ENCODE results near the gene ITGAV.
A peak's percentile ranks its signal among the peaks of the same experiment; 100 is the strongest.

The ITGAV gene

DNA sequence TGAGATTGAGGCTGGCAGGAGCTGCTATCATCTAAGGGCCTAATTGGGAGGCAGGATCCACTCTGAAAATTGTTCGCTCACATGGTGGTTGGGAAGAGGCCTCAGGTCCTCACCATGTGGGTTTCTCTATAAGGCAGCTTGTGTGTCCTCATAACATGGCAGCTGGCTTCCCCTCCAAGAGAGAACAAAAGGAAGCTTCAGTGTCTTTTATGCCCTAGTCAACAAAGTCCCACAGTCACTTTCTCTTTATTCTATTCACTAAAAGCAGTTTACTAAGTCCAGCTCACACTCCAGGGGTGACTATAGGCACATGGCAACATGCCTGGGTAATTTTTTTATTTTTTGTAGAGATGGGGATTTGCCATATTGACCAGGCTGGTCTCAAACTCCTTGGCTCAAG, 5.8 kb upstream of the ITGAV start:
- H3K27me3 Mint-ChIP-seq, result peaks cover 13% of the 10 kb centered on the region
- ATAC-seq (replicated peaks; ENCODE audit: extremely low read depth, poor library complexity, severe bottlenecking), result no peak
- DNase-seq (ENCODE audit: low spot score in 2 of 2), result no peak
- peaks cover 4% of the 10 kb centered on the region for H3K4me1 Mint-ChIP-seq
- no peak overlapping the region for H3K27ac Mint-ChIP-seq (ENCODE audit: low read depth)
- H3K9me3 Mint-ChIP-seq, result no peaks in the 10 kb centered on the region
- no peak overlapping the region for H3K4me3 Mint-ChIP-seq
- no peaks in the 10 kb centered on the region for H3K36me3 Mint-ChIP-seq (ENCODE audit: insufficient read depth)

DNA sequence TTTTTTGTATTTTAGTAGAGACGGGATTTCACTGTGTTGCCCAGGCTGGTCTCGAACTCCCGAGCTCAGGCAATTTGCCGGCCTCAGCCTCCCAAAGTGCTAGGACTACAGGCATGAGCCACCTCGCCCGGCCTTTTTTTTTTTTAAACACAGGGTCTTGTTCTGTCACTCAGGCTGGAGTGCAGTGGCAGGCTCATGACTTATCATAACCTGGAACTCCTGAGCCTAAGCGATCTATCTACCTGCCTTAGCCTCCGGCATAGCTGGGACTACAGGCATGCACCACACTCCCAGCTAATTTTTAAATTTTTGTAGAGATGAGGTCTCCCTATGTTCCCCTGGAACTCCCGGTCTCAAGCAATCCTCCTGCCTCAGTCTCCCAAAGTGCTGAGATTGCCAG, 1.4 kb upstream of the ITGAV start:
- Mint-ChIP-seq H3K4me1 (peaks cover 19% of the 10 kb centered on the region), H3K36me3 (ENCODE audit: insufficient read depth) (peaks cover 10% of the 10 kb centered on the region), H3K27ac (ENCODE audit: low read depth) (no peak overlapping the region), H3K9me3 (no peaks in the 10 kb centered on the region), H3K27me3 (peaks cover 13% of the 10 kb centered on the region), H3K4me3 (no peak overlapping the region)
- DNase-seq (ENCODE audit: low spot score in 2 of 2) (no peak), ATAC-seq (replicated peaks; ENCODE audit: extremely low read depth, poor library complexity, severe bottlenecking) (no peak)

DNA sequence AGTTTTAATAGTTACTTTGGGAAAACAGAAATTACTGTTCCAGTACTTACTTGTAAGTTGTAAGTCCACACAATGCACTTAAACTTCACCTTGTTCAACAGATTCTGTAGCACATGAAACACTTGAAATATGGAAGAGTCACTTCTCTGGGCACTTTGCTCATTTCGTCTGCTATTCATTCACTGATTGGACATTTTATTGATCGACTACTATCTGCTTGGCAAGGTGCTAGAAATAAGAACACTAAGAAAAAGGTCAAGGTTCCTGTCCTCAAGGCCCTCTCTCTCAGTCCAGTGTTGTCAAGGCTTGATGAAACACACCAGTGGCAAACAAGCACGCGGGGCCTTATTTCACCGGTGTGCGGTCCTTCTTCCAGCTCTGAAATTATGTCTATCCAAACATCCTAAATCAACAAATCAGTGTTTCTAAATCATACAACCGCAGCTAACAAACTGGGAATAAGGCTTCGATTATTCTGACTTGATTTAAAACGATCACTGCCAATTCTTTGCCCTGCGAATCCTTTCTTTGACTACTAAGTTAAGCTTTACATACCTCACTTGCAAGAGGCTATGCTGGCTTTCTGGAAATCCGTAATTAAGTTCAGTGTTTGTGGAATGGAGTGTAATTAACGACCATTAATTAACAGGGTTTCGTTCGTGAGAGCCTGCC, 780 bp upstream of the ITGAV start:
- Mint-ChIP-seq H3K27me3 (peaks cover 13% of the 10 kb centered on the region), H3K4me1 (peaks cover 21% of the 10 kb centered on the region), H3K4me3 (peak overlapping the region; percentile 82), H3K9me3 (no peaks in the 10 kb centered on the region), H3K27ac (ENCODE audit: low read depth) (peak overlapping the region; percentile 78), H3K36me3 (ENCODE audit: insufficient read depth) (peaks cover 10% of the 10 kb centered on the region)
- DNase-seq (ENCODE audit: low spot score in 2 of 2), result no peak
- no peak for ATAC-seq (replicated peaks; ENCODE audit: extremely low read depth, poor library complexity, severe bottlenecking)

DNA sequence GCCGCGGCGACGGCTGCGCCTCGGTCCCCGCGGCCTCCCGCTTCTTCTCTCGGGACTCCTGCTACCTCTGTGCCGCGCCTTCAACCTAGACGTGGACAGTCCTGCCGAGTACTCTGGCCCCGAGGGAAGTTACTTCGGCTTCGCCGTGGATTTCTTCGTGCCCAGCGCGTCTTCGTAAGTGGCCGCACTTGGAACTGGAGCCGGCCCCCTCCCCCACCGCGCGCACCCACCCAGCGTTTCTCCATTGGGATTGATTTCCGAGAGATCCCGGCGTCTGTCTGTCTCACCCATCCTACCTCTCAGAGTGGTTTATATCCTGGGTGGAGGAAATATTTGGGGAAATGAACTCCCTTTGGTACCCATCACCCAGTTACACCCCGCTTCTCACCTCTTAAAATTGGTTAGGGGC, 498 bp downstream of the ITGAV start:
- ATAC-seq (replicated peaks; ENCODE audit: extremely low read depth, poor library complexity, severe bottlenecking) (no peak), DNase-seq (ENCODE audit: low spot score in 2 of 2) (no peak)
- H3K4me3 Mint-ChIP-seq, result peak overlapping the region; percentile 82
- H3K27ac Mint-ChIP-seq (ENCODE audit: low read depth), result peak overlapping the region; percentile 78
- H3K4me1 Mint-ChIP-seq, result peaks cover 29% of the 10 kb centered on the region
- peaks cover 8% of the 10 kb centered on the region for H3K27me3 Mint-ChIP-seq
- no peaks in the 10 kb centered on the region for H3K9me3 Mint-ChIP-seq
- H3K36me3 Mint-ChIP-seq (ENCODE audit: insufficient read depth), result peaks cover 10% of the 10 kb centered on the region

DNA sequence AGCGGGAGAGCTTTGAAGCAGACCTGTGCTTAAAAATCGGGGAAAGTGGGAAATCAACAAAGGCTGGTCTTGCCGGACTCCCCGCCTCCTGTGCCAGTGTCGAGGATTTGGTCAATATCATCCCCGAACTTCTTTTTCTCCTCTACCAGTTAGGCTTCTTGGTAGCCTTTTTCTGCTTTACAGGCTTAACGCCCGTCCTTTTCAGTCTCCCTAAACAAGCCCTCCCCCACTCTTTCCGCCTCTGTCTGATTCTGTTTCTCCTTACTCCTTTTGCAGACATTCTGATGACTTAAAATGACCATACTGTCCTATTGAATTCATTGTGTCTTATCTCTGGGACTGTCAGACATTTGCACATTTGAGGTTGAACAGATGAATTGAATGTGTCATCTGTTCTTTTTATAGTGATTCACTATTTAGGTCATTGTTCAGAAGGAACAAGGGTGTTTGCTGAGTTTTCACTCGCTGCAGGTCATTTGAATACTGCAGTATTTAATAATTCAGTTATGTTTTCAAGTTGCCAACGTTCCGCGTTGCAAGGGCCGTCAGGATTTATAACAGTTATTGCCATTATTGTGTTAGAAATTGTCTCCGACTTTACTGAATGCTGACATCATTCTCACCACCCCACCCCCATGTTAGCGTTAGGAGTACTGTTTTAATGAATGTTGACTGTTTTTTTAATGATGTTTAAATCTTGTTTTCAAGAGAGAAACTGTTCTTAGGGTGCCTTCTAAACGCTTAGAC, 1.1 kb downstream of the ITGAV start:
- Mint-ChIP-seq H3K9me3 (no peaks in the 10 kb centered on the region), H3K27me3 (peaks cover 2% of the 10 kb centered on the region), H3K27ac (ENCODE audit: low read depth) (peak overlapping the region; percentile 78), H3K4me3 (peak overlapping the region; percentile 82), H3K36me3 (ENCODE audit: insufficient read depth) (peaks cover 10% of the 10 kb centered on the region), H3K4me1 (peaks cover 35% of the 10 kb centered on the region)
- DNase-seq (ENCODE audit: low spot score in 2 of 2) (no peak), ATAC-seq (replicated peaks; ENCODE audit: extremely low read depth, poor library complexity, severe bottlenecking) (peak; percentile 27)

DNA sequence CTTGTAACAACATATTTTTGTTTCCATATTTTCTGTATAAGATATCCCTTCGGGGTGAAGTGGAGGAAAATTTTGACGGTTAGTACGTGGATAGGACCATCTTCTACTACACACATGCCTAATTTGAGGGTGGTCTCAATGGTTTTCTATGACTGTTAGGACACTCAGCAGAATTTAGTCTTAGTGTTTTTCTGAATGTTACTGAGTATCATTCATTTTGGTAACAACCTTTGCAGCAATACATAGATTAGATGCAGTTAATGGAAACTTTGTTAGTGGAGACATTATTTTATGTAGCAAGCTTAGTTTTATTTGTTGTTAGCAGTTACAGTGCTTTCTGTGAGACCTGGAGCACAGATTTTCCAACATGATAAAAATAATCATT, 1.6 kb downstream of the ITGAV start:
- Mint-ChIP-seq H3K4me3 (peak overlapping the region; percentile 82), H3K9me3 (no peaks in the 10 kb centered on the region), H3K27me3 (no peaks in the 10 kb centered on the region), H3K4me1 (peaks cover 35% of the 10 kb centered on the region), H3K27ac (ENCODE audit: low read depth) (peak overlapping the region; percentile 78), H3K36me3 (ENCODE audit: insufficient read depth) (peaks cover 10% of the 10 kb centered on the region)
- no peak for DNase-seq (ENCODE audit: low spot score in 2 of 2)
- ATAC-seq (replicated peaks; ENCODE audit: extremely low read depth, poor library complexity, severe bottlenecking), result no peak

DNA sequence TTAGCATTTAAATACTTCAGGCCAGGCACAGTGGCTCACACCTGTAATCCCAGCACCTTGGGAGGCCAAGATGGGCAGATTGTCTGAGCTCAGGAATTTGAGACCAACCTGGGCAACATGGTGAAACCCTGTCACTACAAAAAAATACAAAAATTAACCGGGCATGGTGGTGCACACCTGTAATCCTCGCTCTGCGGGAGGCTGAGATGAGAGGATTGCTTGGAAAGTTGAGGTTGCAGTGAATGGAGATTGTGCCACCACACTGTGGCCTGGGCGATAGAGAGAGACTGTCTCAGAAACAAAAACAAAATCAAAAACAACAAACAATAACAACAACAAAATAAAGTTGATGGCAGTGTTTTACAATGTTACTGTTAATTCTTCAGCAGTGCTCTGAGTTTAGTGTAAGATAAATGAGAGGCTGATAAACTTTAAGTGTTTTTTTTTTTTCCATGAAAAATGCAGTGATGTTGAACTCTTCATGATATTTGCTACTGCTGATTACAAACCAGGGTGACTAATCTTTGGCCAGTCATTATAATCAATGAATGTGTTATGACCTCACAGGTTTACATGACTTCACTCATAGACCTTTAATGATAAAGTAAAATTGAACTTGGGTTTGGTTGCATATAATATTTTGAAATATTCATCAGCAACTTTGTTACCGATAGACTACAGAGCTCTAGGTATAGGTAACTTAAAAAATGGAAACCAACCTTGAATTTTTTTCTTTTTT, 2.5 kb downstream of the ITGAV start:
- no peak for DNase-seq (ENCODE audit: low spot score in 2 of 2)
- H3K4me3 Mint-ChIP-seq, result no peak overlapping the region
- peaks cover 35% of the 10 kb centered on the region for H3K4me1 Mint-ChIP-seq
- no peak for ATAC-seq (replicated peaks; ENCODE audit: extremely low read depth, poor library complexity, severe bottlenecking)
- no peaks in the 10 kb centered on the region for H3K27me3 Mint-ChIP-seq
- no peak overlapping the region for H3K27ac Mint-ChIP-seq (ENCODE audit: low read depth)
- H3K36me3 Mint-ChIP-seq (ENCODE audit: insufficient read depth), result peaks cover 10% of the 10 kb centered on the region
- H3K9me3 Mint-ChIP-seq, result no peaks in the 10 kb centered on the region

DNA sequence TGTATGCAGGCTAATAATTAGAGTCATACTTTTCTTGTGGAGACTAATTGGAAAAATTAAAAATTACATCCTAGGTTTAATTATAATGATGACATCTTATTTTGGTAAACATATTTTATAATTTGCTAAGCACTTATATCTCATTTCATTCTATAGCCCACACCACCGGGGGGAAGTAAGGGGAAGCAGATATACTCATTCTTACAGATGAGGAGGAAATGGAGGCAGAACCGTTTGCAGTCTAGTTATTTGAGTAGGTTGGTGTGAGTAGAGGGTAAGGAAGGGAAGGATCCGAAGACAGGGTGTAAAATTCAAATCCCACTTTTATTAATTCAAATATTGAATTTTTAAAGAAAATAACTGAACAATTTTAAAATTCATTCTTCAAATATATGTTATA, 3.7 kb downstream of the ITGAV start:
- Mint-ChIP-seq H3K27ac (ENCODE audit: low read depth) (no peak overlapping the region), H3K4me3 (no peak overlapping the region), H3K36me3 (ENCODE audit: insufficient read depth) (peaks cover 10% of the 10 kb centered on the region), H3K27me3 (no peaks in the 10 kb centered on the region), H3K9me3 (no peaks in the 10 kb centered on the region), H3K4me1 (peaks cover 35% of the 10 kb centered on the region)
- ATAC-seq (replicated peaks; ENCODE audit: extremely low read depth, poor library complexity, severe bottlenecking) (no peak), DNase-seq (ENCODE audit: low spot score in 2 of 2) (no peak)

DNA sequence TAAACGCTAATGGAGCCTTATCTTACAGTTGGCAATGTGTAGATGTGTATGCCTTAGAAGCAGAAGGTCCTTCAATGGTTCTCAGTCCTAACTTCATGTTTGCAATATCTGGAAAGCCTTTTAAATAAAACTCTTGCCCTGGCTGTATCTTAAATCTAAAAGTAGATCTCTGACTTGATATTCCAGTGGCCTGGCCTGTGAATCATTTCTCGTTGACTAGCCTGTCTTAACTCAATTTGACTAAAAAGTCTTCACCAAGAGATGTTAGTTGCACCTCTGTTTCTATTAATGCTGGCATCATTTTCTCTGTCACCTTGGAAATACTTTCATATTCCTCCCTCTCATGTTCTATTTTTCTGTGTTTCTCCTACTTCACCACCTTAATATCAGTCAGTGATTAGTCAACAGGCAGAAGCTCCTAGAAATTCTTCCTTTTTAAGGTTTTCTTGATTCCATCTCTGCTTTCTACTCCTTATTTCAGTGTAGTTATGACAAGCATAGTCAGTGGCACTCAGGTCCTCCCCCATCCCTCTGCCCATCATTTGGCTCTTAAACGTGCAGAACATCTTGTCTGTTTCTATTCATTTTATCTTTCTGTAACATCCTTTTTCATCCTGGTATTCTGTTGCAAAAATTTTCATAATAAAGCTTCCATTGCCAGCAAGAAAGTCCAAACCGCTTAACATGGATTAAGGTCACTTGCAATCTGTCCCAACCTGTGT, 4.3 kb downstream of the ITGAV start:
- H3K36me3 Mint-ChIP-seq (ENCODE audit: insufficient read depth), result peaks cover 12% of the 10 kb centered on the region
- no peaks in the 10 kb centered on the region for H3K9me3 Mint-ChIP-seq
- no peak overlapping the region for H3K27ac Mint-ChIP-seq (ENCODE audit: low read depth)
- DNase-seq (ENCODE audit: low spot score in 2 of 2) (no peak), ATAC-seq (replicated peaks; ENCODE audit: extremely low read depth, poor library complexity, severe bottlenecking) (no peak)
- H3K4me3 Mint-ChIP-seq, result peak overlapping the region; percentile 27
- H3K4me1 Mint-ChIP-seq, result peaks cover 29% of the 10 kb centered on the region
- H3K27me3 Mint-ChIP-seq, result no peaks in the 10 kb centered on the region

DNA sequence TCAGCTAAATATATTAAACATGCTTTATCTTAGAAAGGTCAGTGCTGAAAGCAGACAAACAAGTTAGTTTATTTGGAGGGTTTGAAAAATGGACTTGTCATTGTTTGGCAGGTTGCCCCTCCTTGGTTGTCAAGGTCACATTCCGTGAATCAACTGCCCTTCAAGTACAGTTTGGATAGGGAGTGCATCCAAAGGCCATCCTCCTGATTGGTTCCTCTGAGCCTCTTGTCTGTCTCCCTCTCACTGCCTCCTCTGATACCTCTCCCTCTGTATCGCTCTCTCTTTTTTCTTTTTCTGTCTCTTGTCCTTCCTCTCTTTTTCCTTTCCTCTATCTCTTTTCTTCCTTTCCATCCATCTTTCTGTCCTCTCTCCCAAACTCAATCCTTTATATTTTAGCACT, 5.4 kb downstream of the ITGAV start:
- Mint-ChIP-seq H3K4me3 (no peak overlapping the region), H3K9me3 (no peaks in the 10 kb centered on the region), H3K4me1 (peaks cover 33% of the 10 kb centered on the region), H3K36me3 (ENCODE audit: insufficient read depth) (peaks cover 10% of the 10 kb centered on the region), H3K27ac (ENCODE audit: low read depth) (no peak overlapping the region), H3K27me3 (no peaks in the 10 kb centered on the region)
- DNase-seq (ENCODE audit: low spot score in 2 of 2), result no peak
- ATAC-seq (replicated peaks; ENCODE audit: extremely low read depth, poor library complexity, severe bottlenecking), result no peak

DNA sequence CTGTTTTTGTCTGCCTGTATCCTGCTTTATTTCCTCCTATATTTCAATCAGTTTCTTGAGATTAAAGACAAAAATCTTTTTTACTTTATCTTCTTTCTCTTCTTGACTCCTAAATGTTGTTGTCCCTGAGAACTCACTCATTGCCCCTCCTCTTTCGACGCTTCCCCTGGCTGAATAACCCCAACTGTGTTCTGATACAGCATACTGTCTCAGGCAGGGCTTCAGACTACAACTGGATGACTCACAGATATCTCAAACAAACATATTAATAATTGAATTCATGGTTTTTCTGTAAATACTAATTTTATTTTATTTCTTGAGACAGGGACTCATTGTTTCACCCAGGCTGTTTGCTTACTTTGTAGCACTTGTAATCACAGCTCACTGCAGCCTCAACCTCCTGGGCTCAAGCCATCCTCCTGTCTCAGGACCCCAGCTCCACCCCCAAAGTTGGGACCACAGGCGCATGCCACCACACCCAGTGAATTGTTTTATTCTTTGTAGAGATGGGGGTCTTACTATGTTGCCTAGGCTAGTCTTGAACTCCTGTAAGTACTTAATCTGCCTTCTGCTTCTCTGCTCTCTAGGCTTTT, 9.4 kb downstream of the ITGAV start:
- Mint-ChIP-seq H3K27ac (ENCODE audit: low read depth) (no peak overlapping the region), H3K36me3 (ENCODE audit: insufficient read depth) (peaks cover 4% of the 10 kb centered on the region), H3K27me3 (no peaks in the 10 kb centered on the region), H3K4me3 (no peak overlapping the region), H3K9me3 (no peaks in the 10 kb centered on the region), H3K4me1 (peaks cover 21% of the 10 kb centered on the region)
- DNase-seq (ENCODE audit: low spot score in 2 of 2) (no peak), ATAC-seq (replicated peaks; ENCODE audit: extremely low read depth, poor library complexity, severe bottlenecking) (no peak)

DNA sequence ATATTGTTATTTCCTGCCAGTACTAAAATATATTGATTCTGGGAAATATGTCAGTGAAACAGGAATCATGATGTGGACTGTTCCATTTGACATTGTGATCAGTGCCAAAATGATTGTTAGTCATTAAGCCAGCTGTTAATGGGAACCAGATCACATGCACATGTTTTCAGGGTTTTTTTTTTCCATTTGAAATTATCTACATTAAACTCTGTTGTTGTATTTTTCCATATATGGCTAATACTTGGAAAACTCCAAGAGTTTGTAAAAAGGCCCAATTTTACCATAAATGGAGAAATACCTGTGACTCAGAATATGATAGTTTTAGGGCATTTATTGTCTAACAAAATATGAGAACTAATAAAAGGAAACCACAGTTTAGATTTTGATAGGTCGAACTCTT, 13.4 kb downstream of the ITGAV start:
- Mint-ChIP-seq H3K4me3 (no peak overlapping the region), H3K27me3 (no peaks in the 10 kb centered on the region), H3K4me1 (peaks cover 9% of the 10 kb centered on the region), H3K9me3 (no peaks in the 10 kb centered on the region), H3K27ac (ENCODE audit: low read depth) (no peak overlapping the region), H3K36me3 (ENCODE audit: insufficient read depth) (peaks cover 6% of the 10 kb centered on the region)
- no peak for ATAC-seq (replicated peaks; ENCODE audit: extremely low read depth, poor library complexity, severe bottlenecking)
- DNase-seq (ENCODE audit: low spot score in 2 of 2), result no peak
